Cortex of kidney (tissue), 1 donor: ENCODE results near the gene HSP90AA1.
"Not testable (repeated sequence)": the region's sequence is repeated elsewhere in the genome, so short reads cannot be mapped to it uniquely, and the experiment has no call there.

Experiments used
- DNase-seq: peaks from one replicate; lab custom pipeline; 2025; lab: John Stamatoyannopoulos, UW

The HSP90AA1 gene

GRCh38 chr14:102066041-102066451 lies 20.8 kb downstream of the HSP90AA1 start:
- DNase-seq, result no peak

- DNase-seq, result not testable (repeated sequence)
These were observed 22.3 kb downstream of the HSP90AA1 start for GRCh38 chr14:102064590-102064989.

- DNase-seq, result no peak
These were observed 22.9 kb downstream of the HSP90AA1 start for GRCh38 chr14:102063808-102064429.

GRCh38 chr14:102063109-102063807 lies 23.6 kb downstream of the HSP90AA1 start:
- DNase-seq, result no peak

- DNase-seq, result no peak
These were observed 27.9 kb downstream of the HSP90AA1 start for GRCh38 chr14:102058961-102059360.

- DNase-seq, result no peak
These were observed 28.7 kb downstream of the HSP90AA1 start for GRCh38 chr14:102058146-102058545.

GRCh38 chr14:102057480-102058114 lies 29.2 kb downstream of the HSP90AA1 start:
- DNase-seq, result no peak

- no peak for DNase-seq
These were observed 30.0 kb downstream of the HSP90AA1 start for GRCh38 chr14:102056694-102057442.

GRCh38 chr14:102055181-102055901 lies 31.5 kb downstream of the HSP90AA1 start:
- no peak for DNase-seq

GRCh38 chr14:102052522-102052921 lies 34.3 kb downstream of the HSP90AA1 start:
- DNase-seq, result no peak

GRCh38 chr14:102050625-102051024 lies 36.2 kb downstream of the HSP90AA1 start:
- no peak for DNase-seq

GRCh38 chr14:102050026-102050405 lies 36.8 kb downstream of the HSP90AA1 start:
- DNase-seq, result no peak

GRCh38 chr14:102049258-102050025 lies 37.4 kb downstream of the HSP90AA1 start:
- no peak for DNase-seq

- DNase-seq, result no peak
These were observed 38.9 kb downstream of the HSP90AA1 start for GRCh38 chr14:102047808-102048540.

GRCh38 chr14:102046337-102047278 lies 40.2 kb downstream of the HSP90AA1 start:
- no peak for DNase-seq

- DNase-seq, result no peak
These were observed 42.3 kb downstream of the HSP90AA1 start for GRCh38 chr14:102044566-102044965.

- DNase-seq, result no peak
These were observed 43.4 kb downstream of the HSP90AA1 start for GRCh38 chr14:102043251-102044025.

- DNase-seq, result no peak
These were observed 44.1 kb downstream of the HSP90AA1 start for GRCh38 chr14:102042699-102043098.
